D721Med (cell line): Measurements from ENCODE around the gene TUBAL3.
"Not testable (repeated sequence)": the region's sequence is repeated elsewhere in the genome, so short reads cannot be mapped to it uniquely, and the experiment has no call there.

Experiments
- DNase-seq: peaks from one replicate; pipeline ENCODE4 v3.0.0; 2011; ENCODE audit warnings: low spot score; ENCODE audit not compliant: insufficient read length
- FAIRE-seq: peaks from 2 replicates; lab custom pipeline; 2011; peaks lifted over from hg19 to GRCh38; lab: Jason Lieb, UNC
- TF ChIP-seq, protein P1 (sequence below): IDR thresholded peaks from 2 replicates; pipeline ENCODE4 v1.5.1; 2012; ENCODE audit warnings: mild to moderate bottlenecking, control low read depth; ENCODE audit not compliant: insufficient read depth; ENCODE audit errors: missing control alignments

The TUBAL3 gene

DNA sequence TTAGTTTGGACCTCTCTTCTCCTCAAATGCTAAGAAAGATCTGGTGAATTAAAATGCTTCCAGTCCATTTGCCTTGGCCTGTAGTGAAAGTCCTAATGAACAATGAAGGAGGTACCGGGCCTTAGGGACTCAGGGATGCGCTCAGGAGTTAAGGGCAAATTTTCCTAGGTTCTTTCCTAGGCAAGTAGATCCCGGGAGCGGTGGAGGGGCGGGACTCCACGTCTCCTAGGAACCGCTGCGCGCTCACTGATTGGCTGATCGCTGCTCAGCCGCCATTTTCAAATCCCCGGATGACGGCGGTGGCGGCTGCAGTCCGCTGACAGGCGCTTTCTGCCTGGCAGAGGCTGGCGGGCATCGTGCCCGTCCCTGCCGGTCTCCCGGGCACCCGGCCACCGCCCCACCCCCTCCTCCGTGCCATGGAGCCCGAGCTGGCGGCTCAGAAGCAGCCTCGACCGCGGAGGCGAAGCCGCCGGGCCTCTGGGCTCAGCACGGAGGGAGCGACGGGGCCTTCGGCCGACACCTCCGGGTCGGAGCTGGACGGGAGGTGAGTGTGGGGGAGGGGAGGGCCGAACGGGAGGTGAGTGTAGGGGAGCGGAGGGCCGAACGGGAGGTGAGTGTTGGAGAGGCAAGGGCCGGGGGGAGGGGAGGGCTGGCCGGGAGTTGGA is 7.8 kb upstream of the TUBAL3 start, which contains the start of gene NET1:
Gene NET1, plus strand, starts transcription at position 281 of the 665 bp plus-strand sequence. Its CDS starts 136 bp downstream, at position 417.
- no peak for FAIRE-seq
- peak; percentile 60 for DNase-seq
- TF ChIP-seq, protein P1, sequence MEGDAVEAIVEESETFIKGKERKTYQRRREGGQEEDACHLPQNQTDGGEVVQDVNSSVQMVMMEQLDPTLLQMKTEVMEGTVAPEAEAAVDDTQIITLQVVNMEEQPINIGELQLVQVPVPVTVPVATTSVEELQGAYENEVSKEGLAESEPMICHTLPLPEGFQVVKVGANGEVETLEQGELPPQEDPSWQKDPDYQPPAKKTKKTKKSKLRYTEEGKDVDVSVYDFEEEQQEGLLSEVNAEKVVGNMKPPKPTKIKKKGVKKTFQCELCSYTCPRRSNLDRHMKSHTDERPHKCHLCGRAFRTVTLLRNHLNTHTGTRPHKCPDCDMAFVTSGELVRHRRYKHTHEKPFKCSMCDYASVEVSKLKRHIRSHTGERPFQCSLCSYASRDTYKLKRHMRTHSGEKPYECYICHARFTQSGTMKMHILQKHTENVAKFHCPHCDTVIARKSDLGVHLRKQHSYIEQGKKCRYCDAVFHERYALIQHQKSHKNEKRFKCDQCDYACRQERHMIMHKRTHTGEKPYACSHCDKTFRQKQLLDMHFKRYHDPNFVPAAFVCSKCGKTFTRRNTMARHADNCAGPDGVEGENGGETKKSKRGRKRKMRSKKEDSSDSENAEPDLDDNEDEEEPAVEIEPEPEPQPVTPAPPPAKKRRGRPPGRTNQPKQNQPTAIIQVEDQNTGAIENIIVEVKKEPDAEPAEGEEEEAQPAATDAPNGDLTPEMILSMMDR: no peak

DNA sequence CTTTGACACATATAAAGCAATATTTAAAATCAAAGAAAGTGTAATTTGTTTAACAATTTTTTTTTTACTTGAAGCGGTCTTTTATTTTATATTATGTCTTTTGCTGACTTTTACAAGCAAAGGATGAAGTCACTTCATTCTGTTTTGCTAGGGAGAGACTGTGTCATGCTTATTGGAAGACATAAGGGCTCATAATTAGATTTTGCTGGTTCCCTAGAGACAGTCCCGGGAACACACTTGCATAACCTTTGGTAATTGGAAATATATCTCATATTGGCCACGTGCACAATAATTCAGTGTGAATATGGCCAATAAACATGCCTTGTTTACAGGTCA is 7.3 kb upstream of the TUBAL3 start:
- DNase-seq (no peak), FAIRE-seq (no peak)
- TF ChIP-seq, protein P1: no peak

DNA sequence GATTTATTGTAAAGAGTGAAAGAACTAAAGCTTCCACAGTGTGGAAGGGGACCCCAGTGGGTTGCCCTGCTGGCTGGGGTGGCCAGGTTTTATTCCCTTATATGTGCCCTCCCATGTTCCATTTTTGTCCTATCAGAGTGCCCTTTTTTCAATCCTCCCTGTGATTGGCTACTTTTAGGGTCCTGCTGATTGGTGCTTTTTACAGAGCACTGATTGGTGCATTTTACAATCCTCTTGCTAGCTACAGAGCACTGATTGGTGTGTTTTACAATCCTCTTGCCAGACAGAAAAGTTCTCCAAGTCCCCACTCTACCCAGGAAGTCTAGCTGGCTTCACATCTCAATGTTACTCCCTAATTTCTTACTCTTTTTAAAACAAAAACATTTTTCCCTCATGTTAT is 6.2 kb upstream of the TUBAL3 start:
- FAIRE-seq, DNase-seq: not testable (repeated sequence)

GRCh38 chr10:5406918-5407317 is 2.3 kb upstream of the TUBAL3 start:
- TF ChIP-seq, protein P1: no peak
- FAIRE-seq: no peak
- DNase-seq: no peak

GRCh38 chr10:5402798-5403197 is 1.8 kb downstream of the TUBAL3 start:
- TF ChIP-seq, protein P1: no peak
- DNase-seq: no peak
- no peak for FAIRE-seq

GRCh38 chr10:5400468-5401240 is 4.0 kb downstream of the TUBAL3 start:
- TF ChIP-seq, protein P1: no peak
- DNase-seq (no peak), FAIRE-seq (no peak)

DNA sequence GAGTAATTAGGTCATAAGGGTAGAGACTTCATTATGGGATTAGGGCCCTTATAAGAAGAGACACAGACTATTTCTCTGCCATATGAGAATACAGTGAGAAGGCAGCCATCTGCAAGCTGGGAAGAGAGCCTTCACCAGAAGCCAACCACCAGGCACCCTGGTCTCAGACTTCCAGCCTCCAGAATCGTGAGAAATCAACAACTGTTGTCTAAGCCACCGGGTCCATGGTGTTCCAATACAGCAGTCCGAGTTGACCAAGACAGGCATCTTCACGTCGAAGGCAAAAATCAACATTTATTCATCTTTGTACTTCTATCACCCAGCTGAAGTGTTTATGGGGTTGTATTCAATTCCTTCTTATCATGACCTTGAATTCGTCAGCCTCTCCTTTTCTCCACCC is 5.3 kb downstream of the TUBAL3 start:
- TF ChIP-seq, protein P1: no peak
- no peak for FAIRE-seq
- no peak for DNase-seq
